HCT116 (cell line): ENCODE measurements around the gene FCF1. TPM values are rescaled to one million over a fixed set of nuclear protein-coding genes. Genes with fewer than 3 reads are reported as not detected.

Experiments used
- ATAC-seq: fragments of 200-7000 bp; cut with Tn5 transposase; 2 replicates; pipeline ENCODE4 v1.9.1; 2020; ENCODE audit warnings: mild to moderate bottlenecking, moderate library complexity
- BruUV-seq: library from RNA; stranded (reverse); fragments of 400-500 nt; replicated peaks from 2 replicates; lab custom pipeline; 2021; lab: Mats Ljungman, UMichigan
- CTCF ChIA-PET: fragments of 300-600 bp; sonication (Branson Sonifier 250); formaldehyde crosslinking; loops from one replicate; lab custom pipeline; 2021; ENCODE audit warnings: antibody characterized with exemption; lab: Charles Lee
- POLR2A ChIA-PET: fragments of 300-600, 350-600 bp; sonication (Branson Sonifier 250); formaldehyde crosslinking; loops from one replicate; lab custom pipeline; 2021; ENCODE audit warnings: antibody characterized with exemption; lab: Charles Lee
- RAD21 ChIA-PET, 2 experiments: fragments of 300-600 bp; sonication (Branson Sonifier 250); formaldehyde crosslinking; loops; one replicate each; lab custom pipeline; 2023; ENCODE audit warnings: low total read pairs in 2 of 2; ENCODE audit not compliant: uncharacterized antibody in 2 of 2, unreplicated experiment in 2 of 2, low non-redundant PET in 1 of 2; lab: Charles Lee
- DNase-seq: peaks from one replicate; pipeline ENCODE4 v3.0.0-alpha.2; 2010; ENCODE audit warnings: low read depth, low spot score
- H2AFZ ChIP-seq: fragments of 200-600 bp; shearing (Covaris generic), sonication (generic); 2 replicates; pipeline ENCODE4 v1.6.1; 2017; ENCODE audit warnings: low read depth, mixed run types, mixed read lengths, antibody characterized with exemption, low read length; ENCODE audit not compliant: poor library complexity, severe bottlenecking
- H3K27ac ChIP-seq: 2 replicates; pipeline ENCODE4 v1.5.1; 2012; ENCODE audit warnings: low read depth, low read length
- H3K27me3 ChIP-seq: fragments of 200-600 bp; sonication (generic); 2 replicates; pipeline ENCODE4 v1.6.1; 2016; ENCODE audit warnings: mixed run types, low read length, mixed read lengths; ENCODE audit not compliant: insufficient read depth
- H3K36me3 ChIP-seq, 2 experiments: fragments of 200-500 bp in 1 of 2; fragments of 200-600 bp in 1 of 2; sonication (Bioruptor generic) in 1 of 2; sonication (generic) in 1 of 2; 2 replicates each; pipeline versions ENCODE4 v1.5.1 to v1.6.1; 2014 to 2016; ENCODE audit warnings: low read length in 2 of 2, inconsistent platforms in 1 of 2, mixed read lengths in 1 of 2, mixed run types in 1 of 2; ENCODE audit not compliant: insufficient read depth in 2 of 2, control insufficient read depth in 1 of 2
- H3K4me1 ChIP-seq, 2 experiments: fragments of 200-600 bp in 1 of 2; sonication (generic) in 1 of 2; 2 replicates each; pipeline versions ENCODE4 v1.5.1 to v1.6.1; 2012 to 2017; ENCODE audit warnings: low read length in 2 of 2, inconsistent platforms in 1 of 2, mild to moderate bottlenecking in 1 of 2, mixed read lengths in 1 of 2, mixed run types in 1 of 2, moderate library complexity in 1 of 2; ENCODE audit not compliant: insufficient read depth in 2 of 2, control insufficient read depth in 1 of 2
- H3K4me2 ChIP-seq: fragments of 200-600 bp; sonication (generic); 2 replicates; pipeline ENCODE4 v1.6.1; 2017; ENCODE audit warnings: mixed run types, low read length, mixed read lengths
- H3K4me3 ChIP-seq, 2 experiments: fragments of 200-600 bp in 1 of 2; sonication (generic) in 1 of 2; replicated peaks in 1 of 2; 2 replicates each; pipeline ENCODE4 v1.5.1; 2011 to 2016; ENCODE audit warnings: low read length in 2 of 2, control low read depth in 1 of 2, low read depth in 1 of 2, mild to moderate bottlenecking in 1 of 2, mixed read lengths in 1 of 2, mixed run types in 1 of 2
- H3K79me2 ChIP-seq: fragments of 200-600 bp; sonication (generic); 2 replicates; pipeline ENCODE4 v1.6.1; 2017; ENCODE audit warnings: mild to moderate bottlenecking, mixed run types, low read length, moderate library complexity, mixed read lengths; ENCODE audit not compliant: insufficient read depth
- H3K9ac ChIP-seq: fragments of 200-600 bp; sonication (generic); 2 replicates; pipeline ENCODE4 v1.6.1; 2016; ENCODE audit warnings: low read length, mixed read lengths
- H3K9me2 ChIP-seq: fragments of 200-600 bp; sonication (generic), shearing (Covaris generic); 2 replicates; pipeline ENCODE4 v1.6.1; 2017; ENCODE audit warnings: mixed run types, mild to moderate bottlenecking, moderate library complexity; ENCODE audit not compliant: insufficient read depth
- H3K9me3 ChIP-seq, 2 experiments: fragments of 200-500 bp in 1 of 2; fragments of 200-600 bp in 1 of 2; sonication (Bioruptor generic) in 1 of 2; sonication (generic) in 1 of 2; 2 replicates each; pipeline ENCODE4 v1.6.1; 2014 to 2017; ENCODE audit warnings: low read length in 2 of 2, mixed read lengths in 2 of 2, inconsistent platforms in 1 of 2, low read depth in 1 of 2, mild to moderate bottlenecking in 1 of 2, mixed run types in 1 of 2, moderate library complexity in 1 of 2; ENCODE audit not compliant: control insufficient read depth in 1 of 2, insufficient read depth in 1 of 2
- H4K20me1 ChIP-seq: fragments of 200-600 bp; sonication (generic), shearing (Covaris generic); 2 replicates; pipeline ENCODE4 v1.6.1; 2017; ENCODE audit warnings: mixed run types, mild to moderate bottlenecking, moderate library complexity; ENCODE audit not compliant: insufficient read depth
- CBX3 ChIP-seq: IDR thresholded peaks from 2 replicates; pipeline ENCODE4 v1.6.1; 2012; ENCODE audit warnings: low read depth
- CEBPB ChIP-seq: IDR thresholded peaks from 2 replicates; pipeline ENCODE4 v1.6.1; 2012; ENCODE audit warnings: low read depth
- CTCF ChIP-seq, 3 experiments: fragments of 200-600 bp in 1 of 3; sonication (generic) in 1 of 3; IDR thresholded peaks in 2 of 3; conservative IDR thresholded peaks in 1 of 3; 2 replicates each; pipeline ENCODE4 v1.5.1; 2012 to 2017; ENCODE audit warnings: low read depth in 2 of 3, low read length in 2 of 3, antibody characterized with exemption in 1 of 3, borderline replicate concordance in 1 of 3, control low read depth in 1 of 3, mild to moderate bottlenecking in 1 of 3, mixed read lengths in 1 of 3, mixed run types in 1 of 3, moderate library complexity in 1 of 3; ENCODE audit not compliant: insufficient read depth in 1 of 3
- JUND ChIP-seq: IDR thresholded peaks from 2 replicates; pipeline ENCODE4 v1.6.1; 2012
- POLR2A ChIP-seq: IDR thresholded peaks from 2 replicates; pipeline ENCODE4 v1.7.0; 2011; ENCODE audit warnings: borderline replicate concordance; ENCODE audit not compliant: insufficient read depth, insufficient read length; ENCODE audit errors: extremely low read depth
- RAD21 ChIP-seq: IDR thresholded peaks from 2 replicates; pipeline ENCODE4 v1.6.1; 2012; ENCODE audit warnings: low read depth, mild to moderate bottlenecking
- REST ChIP-seq: IDR thresholded peaks from 2 replicates; pipeline ENCODE4 v1.6.1; 2012; ENCODE audit warnings: low read depth
- SRF ChIP-seq: IDR thresholded peaks from 2 replicates; pipeline ENCODE4 v1.6.1; 2012; ENCODE audit warnings: low read depth
- TCF7L2 ChIP-seq: IDR thresholded peaks from 2 replicates; pipeline ENCODE4 v1.7.0; 2011; ENCODE audit warnings: borderline replicate concordance, inconsistent platforms; ENCODE audit not compliant: insufficient read depth, insufficient read length; ENCODE audit errors: extremely low read depth
- YY1 ChIP-seq: IDR thresholded peaks from 2 replicates; pipeline ENCODE4 v1.6.1; 2011; ENCODE audit warnings: low read length, low read depth, moderate library complexity, mild to moderate bottlenecking; ENCODE audit not compliant: insufficient replicate concordance; ENCODE audit errors: extremely low read depth
- ZBTB33 ChIP-seq: IDR thresholded peaks from 2 replicates; pipeline ENCODE4 v1.6.1; 2011; ENCODE audit warnings: mild to moderate bottlenecking, low read length, moderate library complexity; ENCODE audit not compliant: insufficient replicate concordance; ENCODE audit errors: extremely low read depth
- ZFX ChIP-seq: fragments of 450-650 bp; IDR thresholded peaks from 2 replicates; pipeline ENCODE4 v1.6.1; 2017
- intact Hi-C: fragments of 100-400 bp; cut with micrococcal nuclease; formaldehyde crosslinking; loops from 2 replicates; pipeline ENCODE4 v1.10.0; 2022
- total RNA-seq: library from RNA; stranded (reverse); gene quantifications from one replicate; pipeline ENCODE4 v1.2.1, GENCODE V29; 2021; ENCODE audit not compliant: unreplicated experiment
- TF ChIP-seq, protein P1 (sequence below): IDR thresholded peaks from 2 replicates; pipeline ENCODE4 v1.6.1; 2012

FCF1 gene
- total RNA-seq, 1 experiment from 2014 or later: 69.0 TPM

GRCh38 chr14:74739293-74740030, 26.5 kb downstream of the FCF1 start:
- no peak overlapping the region for H2AFZ ChIP-seq
- H3K79me2 ChIP-seq: no peaks in the 10 kb centered on the region
- BruUV-seq: no TSS peak
- peaks cover 11 to 16% of the 10 kb centered on the region in 2 experiments for H3K36me3 ChIP-seq
- H3K9me3 ChIP-seq: no peaks in the 10 kb centered on the region
- no peak overlapping the region for H3K4me2 ChIP-seq
- RAD21 ChIA-PET: no interaction called here
- H3K4me3 ChIP-seq: no peak overlapping the region
- no peaks in the 10 kb centered on the region for H4K20me1 ChIP-seq
- intact Hi-C loops: no loop called here
- peaks cover 0 to 16% of the 10 kb centered on the region in 2 experiments; a peak in 3 of 4 replicates for H3K4me1 ChIP-seq
- no peak for ATAC-seq
- DNase-seq: no peak
- no peak overlapping the region for H3K9ac ChIP-seq
- TF ChIP-seq REST (no peak), ZFX (no peak), TCF7L2 (no peak), ZBTB33 (no peak), CBX3 (no peak), SRF (no peak), RAD21 (no peak), POLR2A (no peak), YY1 (no peak), CTCF (IDR thresholded peaks at IDR 0.05 in 2 of 3, conservative IDR thresholded peaks at IDR 0.05 in 1 of 3; ENCODE audit: borderline replicate concordance in 1 of 3, insufficient read depth in 1 of 3, low read depth in 2 of 3, low read length in 2 of 3) (no peak), CEBPB (no peak), JUND (no peak)
- TF ChIP-seq, protein P1, sequence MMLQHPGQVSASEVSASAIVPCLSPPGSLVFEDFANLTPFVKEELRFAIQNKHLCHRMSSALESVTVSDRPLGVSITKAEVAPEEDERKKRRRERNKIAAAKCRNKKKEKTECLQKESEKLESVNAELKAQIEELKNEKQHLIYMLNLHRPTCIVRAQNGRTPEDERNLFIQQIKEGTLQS: no peak
- H3K27ac ChIP-seq: no peak overlapping the region
- CTCF ChIA-PET: no interaction called here
- POLR2A ChIA-PET: no interaction called here
- H3K9me2 ChIP-seq: no peaks in the 10 kb centered on the region
- H3K27me3 ChIP-seq: no peaks in the 10 kb centered on the region
